Upper lobe of left lung (tissue), 4 donors: ENCODE results near the gene MPV17.

Source experiments
- POLR2A ChIP-seq, 4 donors: fragments of 450-650 bp; IDR thresholded peaks; one replicate each; pipeline ENCODE4 v1.5.1; 2016 to 2017; ENCODE audit warnings: antibody characterized with exemption in 4 of 4, mild to moderate bottlenecking in 2 of 4
- TF ChIP-seq, protein P1 (sequence below), 6 experiments: fragments of 450-650 bp in 4 of 6; fragments of 200-600 bp in 2 of 6; sonication (generic) in 2 of 6; IDR thresholded peaks; one replicate each; pipeline ENCODE4 v1.5.1; 2016 to 2019; ENCODE audit warnings: antibody characterized with exemption in 6 of 6

DNA sequence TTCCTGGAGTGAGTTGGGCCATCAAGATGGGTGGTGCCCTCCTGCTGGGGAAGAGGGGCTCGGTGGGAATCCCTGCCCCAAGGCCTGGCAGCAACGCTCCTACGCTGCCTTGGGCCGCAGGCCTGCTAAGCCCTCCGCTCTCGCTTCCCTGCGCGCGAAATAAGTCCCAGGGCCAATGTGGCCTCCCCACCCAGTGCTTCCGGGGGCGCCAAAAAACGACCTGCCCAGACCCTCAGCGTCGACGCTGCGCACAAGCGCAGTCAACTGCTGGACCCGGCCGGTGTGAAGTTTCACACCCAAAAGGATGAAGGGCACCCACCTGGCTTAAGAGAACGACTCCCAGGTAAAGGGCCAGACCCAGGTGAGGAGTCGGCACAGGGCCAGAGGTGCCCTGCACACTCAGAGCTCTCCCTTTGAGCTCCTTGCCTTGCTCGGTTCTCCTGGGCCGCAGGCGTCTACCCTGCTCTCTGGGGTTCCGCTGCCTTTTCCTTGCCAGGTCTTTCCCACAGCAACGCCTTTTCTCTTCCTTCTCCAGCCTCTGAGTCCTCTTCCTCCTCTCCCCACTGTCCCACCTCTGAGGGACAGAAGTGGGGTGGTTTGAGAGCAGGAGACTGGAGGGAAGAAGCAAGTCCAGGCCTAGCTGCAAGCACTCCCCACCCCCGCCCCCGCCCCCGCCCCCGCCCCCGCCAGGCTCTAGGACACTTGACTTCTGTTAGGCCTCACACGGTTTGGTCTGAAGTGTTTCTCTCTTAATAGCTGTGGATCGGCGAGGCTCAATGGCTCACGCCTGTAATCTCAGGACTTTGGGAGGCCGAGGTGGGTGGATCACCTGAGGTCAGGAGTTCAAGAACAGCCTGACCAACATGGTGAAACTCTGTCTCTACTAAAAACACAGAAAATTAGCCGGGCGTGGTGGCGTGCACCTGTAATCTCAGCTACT is 47.4 kb downstream of the MPV17 start, which contains the start of gene DNAJC5G:
- no peak for TF ChIP-seq POLR2A (IDR thresholded peaks at IDR 0.05)
- TF ChIP-seq, protein P1, sequence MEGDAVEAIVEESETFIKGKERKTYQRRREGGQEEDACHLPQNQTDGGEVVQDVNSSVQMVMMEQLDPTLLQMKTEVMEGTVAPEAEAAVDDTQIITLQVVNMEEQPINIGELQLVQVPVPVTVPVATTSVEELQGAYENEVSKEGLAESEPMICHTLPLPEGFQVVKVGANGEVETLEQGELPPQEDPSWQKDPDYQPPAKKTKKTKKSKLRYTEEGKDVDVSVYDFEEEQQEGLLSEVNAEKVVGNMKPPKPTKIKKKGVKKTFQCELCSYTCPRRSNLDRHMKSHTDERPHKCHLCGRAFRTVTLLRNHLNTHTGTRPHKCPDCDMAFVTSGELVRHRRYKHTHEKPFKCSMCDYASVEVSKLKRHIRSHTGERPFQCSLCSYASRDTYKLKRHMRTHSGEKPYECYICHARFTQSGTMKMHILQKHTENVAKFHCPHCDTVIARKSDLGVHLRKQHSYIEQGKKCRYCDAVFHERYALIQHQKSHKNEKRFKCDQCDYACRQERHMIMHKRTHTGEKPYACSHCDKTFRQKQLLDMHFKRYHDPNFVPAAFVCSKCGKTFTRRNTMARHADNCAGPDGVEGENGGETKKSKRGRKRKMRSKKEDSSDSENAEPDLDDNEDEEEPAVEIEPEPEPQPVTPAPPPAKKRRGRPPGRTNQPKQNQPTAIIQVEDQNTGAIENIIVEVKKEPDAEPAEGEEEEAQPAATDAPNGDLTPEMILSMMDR (IDR thresholded peaks at IDR 0.05): no peak
